GM18508 (cell line): Measurements from ENCODE around the gene LAMTOR3.
A peak's percentile ranks its signal among the peaks of the same experiment; 100 is the strongest.

Experiments used
- ATAC-seq: cut with Tn5 transposase; IDR thresholded peaks from one replicate; pipeline ENCODE4 v1.9.1; 2021; ENCODE audit warnings: moderate number of reproducible peaks; ENCODE audit not compliant: insufficient read depth, unreplicated experiment

LAMTOR3 gene

GRCh38 chr4:99863804-99864203, 30.4 kb downstream of the LAMTOR3 start:
- ATAC-seq = no peak

DNA sequence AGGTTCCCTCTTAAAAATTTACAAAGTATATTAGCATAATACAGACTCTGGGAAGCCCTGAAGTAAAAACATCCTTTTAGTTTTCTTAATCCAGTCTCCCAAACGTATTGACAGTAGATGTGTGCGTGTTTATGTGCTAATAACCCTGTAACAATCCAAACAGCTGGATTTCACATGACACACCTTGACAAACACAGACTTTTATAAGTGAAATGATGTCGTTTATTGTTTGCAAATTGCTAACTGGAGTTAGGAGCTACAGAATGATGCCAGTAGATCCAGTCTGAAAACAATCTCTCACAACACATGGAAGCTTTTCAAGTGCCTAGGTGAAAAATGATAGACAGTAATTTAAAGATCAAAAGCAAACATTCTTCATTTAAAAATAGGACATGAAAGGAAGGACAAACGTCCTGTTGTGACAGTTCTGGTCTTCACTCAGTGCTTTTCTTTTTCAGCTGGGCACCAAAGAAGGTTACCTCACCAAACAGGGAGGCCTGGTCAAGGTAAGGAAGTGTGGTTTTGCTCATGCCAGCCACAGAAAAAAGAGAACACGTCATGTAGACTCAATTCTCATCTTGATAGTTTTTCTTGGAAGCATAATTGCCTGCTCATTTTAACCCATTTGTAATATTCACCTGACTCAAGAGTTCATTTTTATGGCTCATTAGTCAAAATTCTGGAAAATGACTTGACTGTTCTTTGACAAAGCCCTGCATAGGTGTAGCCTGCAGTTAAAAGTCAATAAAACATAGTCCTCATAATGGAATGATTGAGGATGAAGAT, 32.9 kb downstream of the LAMTOR3 start:
- ATAC-seq = peak; percentile 61

GRCh38 chr4:99860521-99860920, 33.7 kb downstream of the LAMTOR3 start:
- no peak for ATAC-seq

DNA sequence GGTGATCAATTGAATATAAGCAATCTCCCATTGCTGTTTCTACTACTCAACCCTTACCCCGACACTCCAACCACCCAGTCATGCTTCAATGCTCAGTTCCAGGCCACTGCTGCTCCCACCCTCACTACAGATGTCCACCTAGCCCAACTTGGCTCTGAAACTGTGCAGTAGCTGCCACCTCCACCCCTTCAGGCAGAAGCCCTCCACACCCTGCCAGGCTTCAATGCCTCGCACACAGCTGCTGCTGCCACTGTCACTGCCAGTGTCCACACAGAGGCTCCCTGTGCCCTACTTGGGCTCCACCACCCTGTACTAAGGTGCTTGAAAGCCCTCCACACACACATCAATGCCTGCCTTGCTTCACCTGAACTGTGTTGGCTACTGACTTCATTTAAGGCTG, 34.6 kb downstream of the LAMTOR3 start:
- no peak for ATAC-seq

DNA sequence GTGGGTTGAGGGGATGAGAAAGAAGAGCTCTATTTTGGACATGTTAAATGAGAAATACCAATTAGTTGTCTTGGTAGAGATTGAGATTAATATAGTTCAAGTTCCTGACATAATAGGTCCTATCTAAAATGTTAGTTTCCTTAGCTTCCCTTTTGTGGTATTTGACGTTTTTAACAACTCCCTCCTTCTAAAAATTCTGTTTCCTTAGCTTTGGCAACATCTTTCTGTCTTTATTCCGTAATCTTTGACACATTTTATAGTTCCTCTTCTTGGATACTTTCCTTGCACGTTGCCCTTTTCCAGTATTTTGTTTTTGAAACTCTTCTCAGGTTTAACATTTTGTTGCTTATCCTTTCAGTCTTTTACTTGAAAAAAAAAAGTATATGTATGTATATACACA, 36.9 kb downstream of the LAMTOR3 start:
- no peak for ATAC-seq

DNA sequence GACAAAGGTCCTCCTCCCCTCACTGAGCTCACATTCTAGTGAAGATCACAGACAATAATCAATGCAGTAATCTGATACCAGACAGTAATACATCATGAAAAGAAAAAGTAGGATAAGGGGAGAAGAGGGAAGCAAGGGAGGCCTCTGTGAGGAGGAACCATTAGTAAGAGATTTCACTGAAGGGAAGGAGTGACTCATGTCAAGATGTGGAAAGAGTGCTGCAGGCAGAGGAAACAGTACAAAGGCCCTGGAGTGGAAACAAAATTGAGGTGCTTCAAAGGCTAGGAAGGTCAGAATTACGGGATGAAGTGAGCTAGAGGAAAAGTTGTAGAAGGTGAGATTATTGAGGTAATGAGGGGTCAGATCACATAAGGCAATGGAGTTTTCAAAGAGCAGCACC, 38.1 kb downstream of the LAMTOR3 start:
- ATAC-seq = no peak

DNA sequence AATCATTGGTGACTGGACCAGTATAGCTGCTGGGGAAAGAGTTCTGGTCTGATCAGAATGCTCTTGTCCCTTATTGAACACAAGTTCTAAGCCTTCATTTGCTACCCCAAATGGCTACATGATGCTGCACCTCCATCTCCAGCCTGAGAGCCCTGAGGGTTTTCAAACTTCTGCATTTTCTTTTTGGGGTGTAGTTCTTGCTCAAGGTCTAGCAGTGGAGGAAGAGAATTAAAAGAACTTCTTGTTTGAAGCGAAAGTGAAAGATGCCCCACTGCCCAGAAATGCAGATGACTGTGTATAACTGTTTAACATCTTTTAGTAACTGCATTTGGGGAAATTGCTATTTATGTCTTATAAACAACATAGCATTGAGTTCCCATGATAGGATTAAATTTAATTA, 38.5 kb downstream of the LAMTOR3 start:
- no peak for ATAC-seq

- ATAC-seq = no peak
Measured at GRCh38 chr4:99853999-99854398, 40.2 kb downstream of the LAMTOR3 start.

DNA sequence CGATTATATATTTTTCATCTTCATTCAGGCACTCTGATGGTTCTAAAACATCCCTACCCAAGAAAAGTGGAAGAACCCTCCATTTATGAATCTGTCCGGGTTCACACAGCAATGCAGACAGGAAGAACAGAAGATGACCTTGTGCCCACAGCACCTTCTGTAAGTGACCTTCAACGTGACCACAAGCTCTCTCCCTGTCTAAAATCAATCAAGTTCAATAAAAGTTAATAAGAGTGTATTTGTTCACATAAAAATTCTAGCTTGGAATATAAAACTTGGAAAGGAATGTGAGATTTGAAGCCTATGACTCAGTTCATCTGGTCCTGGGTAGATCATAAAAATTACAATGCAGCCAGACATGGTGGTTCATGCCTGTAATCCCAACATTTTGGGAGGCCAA, 41.0 kb downstream of the LAMTOR3 start:
- no peak for ATAC-seq

DNA sequence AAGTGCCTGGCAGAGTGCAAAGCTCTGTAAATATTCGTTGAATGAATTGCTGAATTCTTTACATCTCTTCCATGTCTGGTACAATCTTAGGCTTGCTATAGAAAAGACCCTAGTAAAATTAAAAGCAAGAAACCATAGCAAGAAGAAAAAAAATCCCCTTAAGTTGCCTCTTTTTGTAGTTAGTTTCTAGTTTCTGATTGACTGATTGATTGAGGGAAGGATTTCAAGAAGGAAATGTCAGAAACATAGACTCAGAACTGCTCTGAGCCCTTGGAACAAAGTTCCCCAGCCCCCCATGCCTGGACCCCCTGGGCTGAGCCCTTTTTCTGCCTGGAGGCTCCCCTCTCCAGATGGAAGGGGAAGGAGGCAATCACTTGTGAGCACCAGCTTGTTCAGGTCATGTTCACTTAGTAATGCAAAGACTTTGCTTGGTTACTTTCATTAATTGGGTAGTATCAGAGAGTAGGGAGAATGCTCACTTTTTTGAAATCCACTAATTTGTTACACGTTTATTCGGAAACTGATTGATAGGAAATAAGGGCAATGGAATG, 42.0 kb downstream of the LAMTOR3 start:
- no peak for ATAC-seq

- peak; percentile 28 for ATAC-seq
Measured at GRCh38 chr4:99848591-99849001, 45.6 kb downstream of the LAMTOR3 start.

DNA sequence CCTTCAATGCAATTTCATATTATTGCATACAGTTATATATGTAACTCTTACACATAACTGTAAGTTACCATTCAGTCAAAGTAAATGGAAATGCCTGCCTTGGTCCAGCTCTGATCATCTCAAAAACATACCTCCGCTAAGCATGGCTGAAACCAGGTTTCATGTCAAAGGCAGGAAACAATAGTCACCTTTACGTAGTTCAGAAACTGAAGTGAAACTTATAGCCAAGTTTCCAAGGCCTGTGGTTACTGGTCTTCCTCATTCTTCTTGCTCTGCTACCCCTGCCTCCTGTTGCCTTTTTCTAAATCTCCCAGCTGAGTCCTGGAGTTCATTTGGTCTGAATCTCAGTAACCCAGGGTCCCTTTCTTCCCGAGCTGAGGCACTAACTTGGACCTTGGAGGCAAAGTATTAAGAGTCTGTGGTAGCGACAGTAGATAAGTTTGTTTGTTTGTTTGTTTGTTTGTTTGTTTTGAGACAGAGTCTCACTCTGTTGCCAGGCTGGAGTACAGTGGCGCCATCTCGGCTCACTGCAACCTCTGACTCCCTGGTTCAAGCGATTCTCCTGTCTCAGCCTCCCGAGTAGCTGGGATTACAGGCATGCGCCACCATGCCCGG, 46.8 kb downstream of the LAMTOR3 start:
- peak; percentile 55 for ATAC-seq

DNA sequence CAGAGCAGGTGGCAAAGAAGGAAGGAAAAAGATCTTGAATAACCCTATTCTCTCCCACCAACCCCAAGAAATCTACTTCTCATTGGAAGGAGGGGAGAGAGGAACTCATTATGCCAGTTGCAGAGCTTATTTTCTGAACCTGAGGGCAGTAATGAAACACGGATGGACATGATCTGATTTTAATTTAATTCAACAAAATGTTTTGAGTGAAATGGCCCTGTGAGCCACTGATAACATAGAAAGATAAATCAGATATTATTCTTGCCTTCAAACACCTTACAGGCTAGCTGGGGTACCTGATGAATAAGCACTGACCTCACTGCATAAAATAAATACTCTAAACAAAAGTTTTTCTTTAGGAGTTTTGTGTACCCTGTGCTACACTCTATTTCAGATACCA, 47.3 kb downstream of the LAMTOR3 start:
- no peak for ATAC-seq

- no peak for ATAC-seq
Measured at GRCh38 chr4:99845708-99846469, 48.3 kb downstream of the LAMTOR3 start.

- no peak for ATAC-seq
Measured at GRCh38 chr4:99845179-99845578, 49.0 kb downstream of the LAMTOR3 start.

- ATAC-seq = no peak
Measured at GRCh38 chr4:99844048-99844447, 50.2 kb downstream of the LAMTOR3 start.

GRCh38 chr4:99843413-99843812, 50.8 kb downstream of the LAMTOR3 start:
- no peak for ATAC-seq

GRCh38 chr4:99841129-99841528, 53.1 kb downstream of the LAMTOR3 start:
- ATAC-seq = peak; percentile 76

GRCh38 chr4:99838927-99839326, 55.3 kb downstream of the LAMTOR3 start:
- no peak for ATAC-seq

DNA sequence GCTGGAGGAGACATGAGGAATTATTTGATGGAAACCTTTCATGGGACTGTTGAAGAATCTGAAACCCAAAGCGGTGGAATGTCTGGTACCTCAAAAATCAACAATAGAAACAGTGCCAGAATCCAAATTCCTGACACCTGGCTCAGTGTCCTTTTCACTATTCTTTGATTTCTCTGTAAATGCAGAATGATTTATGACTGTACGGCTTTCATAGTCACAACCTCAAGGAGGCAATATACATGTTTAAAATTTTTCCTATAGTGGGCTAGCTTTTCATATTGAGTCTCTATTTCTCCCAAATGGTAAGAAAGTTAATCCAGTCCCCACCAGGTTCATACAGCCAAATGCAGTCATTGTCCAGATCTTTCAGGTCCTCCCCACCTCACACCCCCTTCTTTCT, 58.3 kb downstream of the LAMTOR3 start:
- ATAC-seq = no peak

GRCh38 chr4:99834569-99834968, 59.7 kb downstream of the LAMTOR3 start:
- no peak for ATAC-seq
